BLaER1 (cell line): Measurements from ENCODE around the gene MEG3.
A peak's percentile ranks its signal among the peaks of the same experiment; 100 is the strongest.
"Not testable (repeated sequence)": the region's sequence is repeated elsewhere in the genome, so short reads cannot be mapped to it uniquely, and the experiment has no call there.

ENCODE experiments used
- H3K27ac ChIP-seq: shearing (Covaris generic); formaldehyde crosslinking; 2 replicates; pipeline ENCODE4 v1.8.1; 2022
- H3K27me3 ChIP-seq: shearing (Covaris generic); formaldehyde crosslinking; 2 replicates; pipeline ENCODE4 v1.8.1; 2022
- H3K36me3 ChIP-seq: shearing (Covaris generic); formaldehyde crosslinking; 2 replicates; pipeline ENCODE4 v1.8.1; 2022
- H3K4me1 ChIP-seq: shearing (Covaris generic); formaldehyde crosslinking; 2 replicates; pipeline ENCODE4 v1.8.1; 2022
- H3K4me2 ChIP-seq: shearing (Covaris generic); formaldehyde crosslinking; 2 replicates; pipeline ENCODE4 v1.8.1; 2022
- H3K4me3 ChIP-seq: shearing (Covaris generic); formaldehyde crosslinking; 2 replicates; pipeline ENCODE4 v1.8.1; 2022
- H3K9ac ChIP-seq: shearing (Covaris generic); formaldehyde crosslinking; 2 replicates; pipeline ENCODE4 v1.8.1; 2022
- H3K9me3 ChIP-seq: shearing (Covaris generic); formaldehyde crosslinking; 2 replicates; pipeline ENCODE4 v1.8.1; 2022
- H4K20me1 ChIP-seq: shearing (Covaris generic); formaldehyde crosslinking; 2 replicates; pipeline ENCODE4 v1.8.1; 2022
- Cebpa-rat ChIP-seq: shearing (Covaris generic); IDR thresholded peaks from 2 replicates; pipeline ENCODE4 v1.8.1; 2022

Gene MEG3

GRCh38 chr14:100788517-100788916 is 37.4 kb upstream of the MEG3 start:
- no peak overlapping the region for H3K27ac ChIP-seq
- no peaks in the 10 kb centered on the region for H3K27me3 ChIP-seq
- no peak overlapping the region for H3K9ac ChIP-seq
- no peak for TF ChIP-seq Cebpa-rat
- no peaks in the 10 kb centered on the region for H4K20me1 ChIP-seq
- H3K4me3 ChIP-seq, result no peak overlapping the region
- H3K4me2 ChIP-seq, result no peak overlapping the region
- H3K4me1 ChIP-seq, result no peaks in the 10 kb centered on the region
- H3K36me3 ChIP-seq, result no peaks in the 10 kb centered on the region
- no peaks in the 10 kb centered on the region for H3K9me3 ChIP-seq

- Histone ChIP-seq H3K9me3 (no peaks in the 10 kb centered on the region), H3K9ac (no peak overlapping the region), H3K27ac (no peak overlapping the region), H3K36me3 (no peaks in the 10 kb centered on the region), H3K27me3 (no peaks in the 10 kb centered on the region), H3K4me1 (no peaks in the 10 kb centered on the region), H3K4me2 (no peak overlapping the region), H3K4me3 (no peak overlapping the region), H4K20me1 (no peaks in the 10 kb centered on the region)
- no peak for TF ChIP-seq Cebpa-rat
These were observed 37.0 kb upstream of the MEG3 start for GRCh38 chr14:100788942-100789341.

GRCh38 chr14:100789460-100790417 is 36.2 kb upstream of the MEG3 start:
- H3K9me3 ChIP-seq, result no peaks in the 10 kb centered on the region
- H4K20me1 ChIP-seq, result no peaks in the 10 kb centered on the region
- H3K4me3 ChIP-seq, result no peak overlapping the region
- no peaks in the 10 kb centered on the region for H3K36me3 ChIP-seq
- no peak overlapping the region for H3K4me2 ChIP-seq
- no peak overlapping the region for H3K9ac ChIP-seq
- no peaks in the 10 kb centered on the region for H3K27me3 ChIP-seq
- no peak for TF ChIP-seq Cebpa-rat
- no peak overlapping the region for H3K27ac ChIP-seq
- no peaks in the 10 kb centered on the region for H3K4me1 ChIP-seq

- Histone ChIP-seq H3K9ac (no peak overlapping the region), H3K4me2 (no peak overlapping the region), H3K27ac (no peak overlapping the region), H3K27me3 (no peaks in the 10 kb centered on the region), H3K36me3 (no peaks in the 10 kb centered on the region), H3K9me3 (no peaks in the 10 kb centered on the region), H3K4me3 (no peak overlapping the region), H4K20me1 (no peaks in the 10 kb centered on the region), H3K4me1 (no peaks in the 10 kb centered on the region)
- no peak for TF ChIP-seq Cebpa-rat
These were observed 35.2 kb upstream of the MEG3 start for GRCh38 chr14:100790502-100791347.

GRCh38 chr14:100791348-100791735 is 34.6 kb upstream of the MEG3 start:
- Histone ChIP-seq H3K4me1 (no peaks in the 10 kb centered on the region), H3K27ac (no peak overlapping the region), H3K27me3 (no peaks in the 10 kb centered on the region), H3K4me2 (no peak overlapping the region), H4K20me1 (no peaks in the 10 kb centered on the region), H3K9me3 (no peaks in the 10 kb centered on the region), H3K9ac (no peak overlapping the region), H3K36me3 (no peaks in the 10 kb centered on the region), H3K4me3 (no peak overlapping the region)
- TF ChIP-seq Cebpa-rat, result no peak

GRCh38 chr14:100791995-100792394 is 33.9 kb upstream of the MEG3 start:
- H3K4me2 ChIP-seq, result no peak overlapping the region
- H3K27me3 ChIP-seq, result no peaks in the 10 kb centered on the region
- no peaks in the 10 kb centered on the region for H4K20me1 ChIP-seq
- no peak for TF ChIP-seq Cebpa-rat
- H3K9ac ChIP-seq, result no peak overlapping the region
- H3K4me3 ChIP-seq, result no peak overlapping the region
- H3K4me1 ChIP-seq, result no peaks in the 10 kb centered on the region
- no peak overlapping the region for H3K27ac ChIP-seq
- no peaks in the 10 kb centered on the region for H3K9me3 ChIP-seq
- H3K36me3 ChIP-seq, result no peaks in the 10 kb centered on the region

DNA sequence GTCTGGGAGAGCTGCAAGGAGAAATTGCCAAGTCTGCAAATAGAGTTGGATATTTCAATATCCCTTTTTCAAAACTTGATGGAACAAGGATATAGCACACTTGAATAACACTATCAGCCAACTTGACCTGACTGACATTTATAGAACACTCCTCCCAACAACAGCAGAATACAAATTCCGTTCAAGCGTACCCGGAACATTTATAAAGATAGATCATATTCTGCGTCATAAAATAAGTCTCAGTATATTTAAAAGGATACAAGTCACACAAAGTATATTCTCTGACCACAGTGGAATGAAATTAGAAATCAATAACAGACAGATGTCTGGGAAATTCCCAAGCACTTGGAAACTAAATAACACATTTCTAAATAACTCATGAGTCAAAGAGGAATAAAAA is 29.0 kb upstream of the MEG3 start:
- H4K20me1 ChIP-seq, result no peaks in the 10 kb centered on the region
- H3K36me3 ChIP-seq, result no peaks in the 10 kb centered on the region
- no peaks in the 10 kb centered on the region for H3K27me3 ChIP-seq
- H3K4me3 ChIP-seq, result no peak overlapping the region
- H3K9me3 ChIP-seq, result no peaks in the 10 kb centered on the region
- TF ChIP-seq Cebpa-rat, result no peak
- no peak overlapping the region for H3K9ac ChIP-seq
- no peak overlapping the region for H3K27ac ChIP-seq
- peaks cover 9% of the 10 kb centered on the region for H3K4me1 ChIP-seq
- H3K4me2 ChIP-seq, result no peak overlapping the region

- Histone ChIP-seq H3K9ac (no peak overlapping the region), H3K36me3 (no peaks in the 10 kb centered on the region), H3K27me3 (no peaks in the 10 kb centered on the region), H3K27ac (no peak overlapping the region), H3K4me1 (peaks cover 16% of the 10 kb centered on the region), H3K4me2 (no peak overlapping the region), H4K20me1 (no peaks in the 10 kb centered on the region), H3K4me3 (no peak overlapping the region), H3K9me3 (no peaks in the 10 kb centered on the region)
- no peak for TF ChIP-seq Cebpa-rat
These were observed 25.9 kb upstream of the MEG3 start for GRCh38 chr14:100800041-100800440.

- not testable (repeated sequence) for H3K27ac ChIP-seq, H3K36me3 ChIP-seq, H3K9me3 ChIP-seq, H3K27me3 ChIP-seq, H4K20me1 ChIP-seq, H3K4me3 ChIP-seq, H3K9ac ChIP-seq
- Histone ChIP-seq H3K4me1 (peaks cover 21% of the 10 kb centered on the region), H3K4me2 (peak overlapping the region; percentile 36)
These were observed 24.5 kb upstream of the MEG3 start for GRCh38 chr14:100801433-100801832.

- Histone ChIP-seq H3K27me3 (no peaks in the 10 kb centered on the region), H3K4me2 (no peak overlapping the region), H3K4me3 (no peak overlapping the region), H3K4me1 (peaks cover 21% of the 10 kb centered on the region), H3K9me3 (peaks cover 13% of the 10 kb centered on the region), H3K27ac (no peak overlapping the region), H3K36me3 (no peaks in the 10 kb centered on the region), H4K20me1 (no peaks in the 10 kb centered on the region), H3K9ac (no peak overlapping the region)
- no peak for TF ChIP-seq Cebpa-rat
These were observed 23.7 kb upstream of the MEG3 start for GRCh38 chr14:100802179-100802578.
